Activated gamma-delta T cell treated with anti-CD3 and anti-CD28 coated beads, Interleukin-2, amount 50 U/mL, for 16 hours (primary cell): Measurements from ENCODE around the gene AATK.

ENCODE experiments used
- DNase-seq: peaks from one replicate; pipeline ENCODE4 v3.0.0-alpha.2; 2020; ENCODE audit warnings: low read depth

AATK gene

GRCh38 chr17:81166033-81166492, at the start of gene AATK:
Gene AATK, minus strand, starts transcription at chr17:81166221. Its CDS starts 229 bp downstream, at chr17:81165992.
- DNase-seq: no peak

GRCh38 chr17:81213978-81214377, 48.0 kb upstream of the AATK start:
- DNase-seq: no peak

- DNase-seq: no peak
Measured at GRCh38 chr17:81212365-81212764, 46.3 kb upstream of the AATK start.

GRCh38 chr17:81210868-81211267, 44.8 kb upstream of the AATK start:
- DNase-seq: no peak

- no peak for DNase-seq
Measured at GRCh38 chr17:81210466-81210865, 44.4 kb upstream of the AATK start.

GRCh38 chr17:81209141-81209540, 43.1 kb upstream of the AATK start:
- no peak for DNase-seq

- DNase-seq: no peak
Measured at GRCh38 chr17:81208651-81209050, 42.6 kb upstream of the AATK start.

GRCh38 chr17:81207610-81208581, 41.9 kb upstream of the AATK start:
- DNase-seq: no peak

GRCh38 chr17:81206657-81207056, 40.6 kb upstream of the AATK start:
- no peak for DNase-seq

GRCh38 chr17:81206166-81206565, 40.1 kb upstream of the AATK start:
- DNase-seq: no peak

GRCh38 chr17:81204578-81204977, 38.6 kb upstream of the AATK start:
- DNase-seq: no peak

- no peak for DNase-seq
Measured at GRCh38 chr17:81203136-81203535, 37.1 kb upstream of the AATK start.

GRCh38 chr17:81202318-81202717, 36.3 kb upstream of the AATK start:
- DNase-seq: no peak

- no peak for DNase-seq
Measured at GRCh38 chr17:81200695-81201580, 34.9 kb upstream of the AATK start.

GRCh38 chr17:81200201-81200600, 34.2 kb upstream of the AATK start:
- DNase-seq: no peak

GRCh38 chr17:81199482-81199830, 33.4 kb upstream of the AATK start:
- DNase-seq: no peak

- DNase-seq: no peak
Measured at GRCh38 chr17:81198826-81199481, 32.9 kb upstream of the AATK start.

GRCh38 chr17:81197831-81198490, 31.9 kb upstream of the AATK start:
- DNase-seq: no peak

GRCh38 chr17:81197409-81197795, 31.4 kb upstream of the AATK start:
- DNase-seq: no peak

- DNase-seq: no peak
Measured at GRCh38 chr17:81196505-81197408, 30.7 kb upstream of the AATK start.
